Lower leg skin (tissue), 4 donors: ENCODE measurements around the gene HMCN2. TPM values are rescaled to one million over a fixed set of nuclear protein-coding genes. Genes with fewer than 3 reads are reported as not detected.

Experiments
- DNase-seq, 2 donors: peaks; one replicate each; pipeline ENCODE4 v3.0.0-alpha.2; 2019; ENCODE audit warnings: low spot score in 2 of 2
- H3K4me3 ChIP-seq: fragments of 200-600 bp; sonication (generic); 2 replicates; pipeline ENCODE4 v1.5.1; 2017; ENCODE audit warnings: mild to moderate bottlenecking, low read depth; ENCODE audit not compliant: poor library complexity, severe bottlenecking
- CTCF ChIP-seq, 3 donors: fragments of 450-650 bp; IDR thresholded peaks; one replicate each; pipeline ENCODE4 v1.5.1; 2016; ENCODE audit warnings: antibody characterized with exemption in 3 of 3, mild to moderate bottlenecking in 3 of 3, moderate library complexity in 2 of 3
- POLR2A ChIP-seq, 2 donors: fragments of 450-650 bp; IDR thresholded peaks; one replicate each; pipeline ENCODE4 v1.6.1; 2016 to 2017; ENCODE audit warnings: antibody characterized with exemption in 2 of 2, mild to moderate bottlenecking in 1 of 2, moderate library complexity in 1 of 2
- WGBS, 2 donors: methylation state at CpG; one replicate each; pipeline ENCODE4 v1.1.5; 2018; 5-methylcytosine and 5-hydroxymethylcytosine counted together
- intact Hi-C: fragments of 100-400 bp; cut with DNase I; formaldehyde crosslinking; loops from one replicate; pipeline ENCODE4 v1.15.0; 2023; ENCODE audit warnings: low total_unique reads
- total RNA-seq, 4 donors: library from RNA; depleted of rRNA; stranded (reverse); fragments of >200 nt; gene quantifications; one replicate each; pipeline ENCODE4 v1.1.0, GENCODE V29; 2016

Gene HMCN2
- total RNA-seq, 4 donors from 2014 or later: 1.9 to 4.3 (median 3.0) TPM

- WGBS, 2 donors: 89 to 90% methylated on average over 9 of the region's 9 CpGs
- no peak overlapping the region for H3K4me3 ChIP-seq
- intact Hi-C loops: no loop called here
- no peak for DNase-seq
- TF ChIP-seq POLR2A (IDR thresholded peaks at IDR 0.05) (no peak), CTCF (IDR thresholded peaks at IDR 0.05) (no peak)
Observed at GRCh38 chr9:130408669-130409068, 143.1 kb downstream of the HMCN2 start.

GRCh38 chr9:130409246-130409645 lies 143.7 kb downstream of the HMCN2 start:
- WGBS, 2 donors: 80 to 90% methylated on average over 4 of the region's 4 CpGs
- intact Hi-C loops: no loop called here
- DNase-seq: no peak
- no peak overlapping the region for H3K4me3 ChIP-seq
- TF ChIP-seq CTCF (IDR thresholded peaks at IDR 0.05): no peak
- TF ChIP-seq POLR2A (IDR thresholded peaks at IDR 0.05): no peak

- intact Hi-C loops: no loop called here
- TF ChIP-seq POLR2A (IDR thresholded peaks at IDR 0.05): no peak
- TF ChIP-seq CTCF (IDR thresholded peaks at IDR 0.05): no peak
- 54 to 60% methylated on average over 12 of the region's 12 CpGs for WGBS, 2 donors
- no peak for DNase-seq
- H3K4me3 ChIP-seq: no peak overlapping the region
Observed at GRCh38 chr9:130410443-130410842, 144.9 kb downstream of the HMCN2 start.

- TF ChIP-seq POLR2A (IDR thresholded peaks at IDR 0.05): no peak
- TF ChIP-seq CTCF (IDR thresholded peaks at IDR 0.05): no peak
- no peak for DNase-seq
- no peak overlapping the region for H3K4me3 ChIP-seq
- 70 to 96% methylated on average over 3 of the region's 3 CpGs for WGBS, 2 donors
- intact Hi-C loops: no loop called here
Observed at GRCh38 chr9:130411566-130411915, 146.0 kb downstream of the HMCN2 start.

GRCh38 chr9:130414081-130414731 lies 148.6 kb downstream of the HMCN2 start:
- intact Hi-C loops: no loop called here
- no peak for TF ChIP-seq CTCF (IDR thresholded peaks at IDR 0.05)
- no peak for TF ChIP-seq POLR2A (IDR thresholded peaks at IDR 0.05)
- no peak for DNase-seq
- 84 to 91% methylated on average over 12 of the region's 12 CpGs for WGBS, 2 donors
- H3K4me3 ChIP-seq: no peak overlapping the region
